Stimulated activated naive CD4-positive, alpha-beta T cell treated with Interleukin-2 at 50 U/mL for 16 hours (primary cell): ENCODE measurements around the gene KLRC1.
"Not testable (repeated sequence)": the region's sequence is repeated elsewhere in the genome, so short reads cannot be mapped to it uniquely, and the experiment has no call there.

Experiments
- DNase-seq: peaks from one replicate; lab custom pipeline; 2025; lab: John Stamatoyannopoulos, UW

Gene KLRC1

GRCh38 chr12:10453156-10453555, at the start of gene KLRC1:
TSS of gene KLRC1 (minus strand) at chr12:10453377. CDS start at chr12:10451156, 2,221 bp downstream.
- no peak for DNase-seq

- no peak for DNase-seq
Observed at GRCh38 chr12:10501030-10501429, 47.9 kb upstream of the KLRC1 start.

- DNase-seq = no peak
Observed at GRCh38 chr12:10498042-10498441, 44.9 kb upstream of the KLRC1 start.

GRCh38 chr12:10497602-10498001, 44.4 kb upstream of the KLRC1 start:
- no peak for DNase-seq

GRCh38 chr12:10491766-10492165, 38.6 kb upstream of the KLRC1 start:
- DNase-seq = no peak

GRCh38 chr12:10487328-10487727, 34.2 kb upstream of the KLRC1 start:
- not testable (repeated sequence) for DNase-seq

- not testable (repeated sequence) for DNase-seq
Observed at GRCh38 chr12:10481901-10482300, 28.7 kb upstream of the KLRC1 start.

GRCh38 chr12:10472808-10473207, 19.6 kb upstream of the KLRC1 start:
- not testable (repeated sequence) for DNase-seq

GRCh38 chr12:10469701-10470100, 16.5 kb upstream of the KLRC1 start:
- no peak for DNase-seq

- no peak for DNase-seq
Observed at GRCh38 chr12:10466311-10466710, 13.1 kb upstream of the KLRC1 start.

GRCh38 chr12:10457760-10458159, 4.6 kb upstream of the KLRC1 start:
- DNase-seq = no peak

GRCh38 chr12:10456856-10457255, 3.7 kb upstream of the KLRC1 start:
- DNase-seq = no peak

GRCh38 chr12:10455766-10456165, 2.6 kb upstream of the KLRC1 start:
- no peak for DNase-seq

- DNase-seq = no peak
Observed at GRCh38 chr12:10454531-10454930, 1.4 kb upstream of the KLRC1 start.

GRCh38 chr12:10448236-10448635, 4.9 kb downstream of the KLRC1 start:
- no peak for DNase-seq

GRCh38 chr12:10446052-10446451, 7.1 kb downstream of the KLRC1 start:
- not testable (repeated sequence) for DNase-seq

GRCh38 chr12:10441144-10441543, 12.0 kb downstream of the KLRC1 start:
- not testable (repeated sequence) for DNase-seq

GRCh38 chr12:10439608-10440274, 13.4 kb downstream of the KLRC1 start:
- DNase-seq = not testable (repeated sequence)

- DNase-seq = not testable (repeated sequence)
Observed at GRCh38 chr12:10437601-10438000, 15.6 kb downstream of the KLRC1 start.

- DNase-seq = not testable (repeated sequence)
Observed at GRCh38 chr12:10435816-10436215, 17.4 kb downstream of the KLRC1 start, which contains the start of gene KLRC2. TSS of gene KLRC2 (minus strand) at chr12:10436010. CDS start at chr12:10435986, 24 bp downstream.

GRCh38 chr12:10430623-10431022, 22.6 kb downstream of the KLRC1 start:
- DNase-seq = not testable (repeated sequence)

- not testable (repeated sequence) for DNase-seq
Observed at GRCh38 chr12:10425938-10426337, 27.2 kb downstream of the KLRC1 start.

- DNase-seq = not testable (repeated sequence)
Observed at GRCh38 chr12:10424260-10424899, 28.8 kb downstream of the KLRC1 start.
